HG03103 (cell line): ENCODE measurements around the gene SLC8A2.
A peak's percentile ranks its signal among the peaks of the same experiment; 100 is the strongest.
"Not testable (repeated sequence)": the region's sequence is repeated elsewhere in the genome, so short reads cannot be mapped to it uniquely, and the experiment has no call there.

Experiments
- ATAC-seq: cut with Tn5 transposase; IDR thresholded peaks from one replicate; pipeline ENCODE4 v1.9.1; 2021; ENCODE audit warnings: low read depth; ENCODE audit not compliant: unreplicated experiment

The SLC8A2 gene

GRCh38 chr19:47487551-47488515 is 16.1 kb upstream of the SLC8A2 start:
- no peak for ATAC-seq

DNA sequence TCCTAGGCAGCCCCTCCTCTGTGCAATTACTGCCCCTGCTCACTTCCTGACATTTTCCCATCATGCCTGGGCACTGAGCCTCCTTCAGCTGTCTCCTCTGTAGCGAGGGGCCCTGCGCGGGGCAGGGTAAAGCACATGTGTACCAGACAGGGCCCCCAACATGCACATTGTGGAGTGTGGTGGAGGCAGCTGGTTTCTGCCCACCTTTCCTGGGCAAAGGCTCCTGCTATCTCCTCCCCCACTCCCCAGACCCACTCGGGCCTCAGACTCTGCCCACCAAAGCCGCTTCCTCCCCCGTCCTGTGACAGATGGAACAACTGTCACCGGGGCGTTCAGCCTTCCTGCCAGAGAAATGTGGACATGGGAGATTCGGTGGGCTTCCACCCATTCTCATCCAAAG is 15.2 kb upstream of the SLC8A2 start:
- ATAC-seq: no peak

- ATAC-seq: not testable (repeated sequence)
Observed at GRCh38 chr19:47486220-47486619, 14.5 kb upstream of the SLC8A2 start.

GRCh38 chr19:47485210-47485609 is 13.5 kb upstream of the SLC8A2 start:
- ATAC-seq: no peak

DNA sequence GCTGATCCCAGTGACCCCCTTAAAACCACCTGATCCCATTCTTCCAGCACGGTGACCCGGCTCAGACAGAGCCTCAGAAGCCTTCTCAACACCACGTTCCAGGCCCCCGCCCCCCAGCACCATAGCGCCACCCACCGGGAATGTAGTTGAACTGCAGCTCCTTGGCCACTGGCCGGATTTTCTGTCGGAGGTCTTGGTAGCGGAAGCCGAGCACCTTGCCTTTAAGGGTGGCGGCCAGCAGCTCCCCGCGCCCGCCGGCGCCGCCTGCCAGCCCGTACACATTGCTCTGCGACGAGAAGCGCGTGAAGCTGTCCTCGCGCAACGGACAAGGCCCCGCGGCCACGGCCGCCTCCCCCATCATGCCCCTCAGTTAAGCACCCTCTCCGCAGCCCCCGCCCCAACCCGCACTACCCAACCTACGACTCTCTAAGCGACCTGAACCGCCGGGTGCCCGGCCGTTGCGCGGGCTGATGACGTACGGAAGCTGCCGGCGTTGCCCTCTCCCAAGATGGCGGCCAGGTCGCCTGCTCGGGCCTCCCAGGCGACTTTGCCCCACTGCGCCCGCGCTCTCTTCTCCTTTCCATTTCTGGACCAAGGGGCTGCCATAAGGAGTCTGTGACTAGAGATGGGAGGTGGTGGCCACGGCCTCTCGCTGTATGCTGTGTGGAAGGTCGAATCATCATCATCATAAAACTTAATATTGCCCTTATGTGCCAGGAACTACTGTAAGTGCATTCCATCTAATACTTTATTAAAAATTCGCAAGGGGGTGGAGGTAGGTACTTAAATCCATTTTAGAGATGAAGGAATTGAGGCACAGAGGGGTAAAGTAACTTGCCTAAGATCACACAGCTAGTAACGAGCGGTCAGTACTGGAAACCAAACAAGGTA is 12.4 kb upstream of the SLC8A2 start, which contains the start of gene KPTN:
Gene KPTN (minus strand): TSS at position 420 of the 891 bp plus-strand sequence. CDS start 59 bp downstream, at position 361.
- peak; percentile 63 for ATAC-seq

DNA sequence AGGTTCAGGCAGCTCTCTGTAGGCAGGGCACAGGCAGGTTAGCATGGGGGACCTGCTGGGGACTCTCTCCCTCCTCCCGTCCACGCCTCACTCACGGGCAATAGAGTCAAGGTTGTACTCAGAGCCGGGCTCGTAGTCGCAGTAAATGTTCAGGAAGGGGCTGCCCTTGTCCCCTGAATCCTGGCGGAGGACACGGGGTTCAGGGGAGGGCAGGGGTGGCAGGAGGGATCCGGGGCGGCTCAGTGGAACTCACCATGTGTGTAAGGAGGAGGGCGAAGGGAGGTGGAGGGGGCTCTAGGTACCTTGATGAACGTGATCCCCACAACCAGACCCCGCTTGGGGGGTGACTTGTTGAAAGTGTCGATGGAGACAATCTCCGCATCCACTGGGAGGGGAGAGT is 11.5 kb upstream of the SLC8A2 start:
- ATAC-seq: no peak

DNA sequence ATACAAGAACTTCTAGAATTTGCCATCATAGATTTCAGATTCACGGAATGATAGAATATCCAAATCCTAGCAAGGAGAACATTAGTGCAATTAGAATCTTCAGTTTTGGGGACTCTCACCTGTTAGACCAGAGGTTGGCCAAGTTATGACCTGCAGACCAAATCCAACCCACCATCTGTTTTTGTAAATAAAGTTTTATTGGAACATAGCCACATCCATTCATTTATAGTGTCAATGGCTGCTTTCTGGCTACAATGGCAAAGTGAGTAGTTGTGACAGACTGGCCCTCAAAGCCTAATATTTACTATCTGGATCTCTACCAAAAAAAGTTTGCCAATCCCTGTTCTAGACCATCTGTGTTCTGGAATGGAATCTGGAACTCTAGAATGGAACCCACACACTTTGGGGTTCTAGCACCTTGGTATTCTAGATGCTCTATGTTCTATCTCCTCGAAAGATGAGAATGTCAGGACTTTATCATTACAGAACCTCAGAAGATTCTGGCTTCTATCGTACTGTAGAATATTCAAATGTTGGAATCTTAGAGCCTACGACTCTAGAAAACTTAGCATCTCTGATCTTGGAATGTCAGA is 9.9 kb upstream of the SLC8A2 start:
- no peak for ATAC-seq

DNA sequence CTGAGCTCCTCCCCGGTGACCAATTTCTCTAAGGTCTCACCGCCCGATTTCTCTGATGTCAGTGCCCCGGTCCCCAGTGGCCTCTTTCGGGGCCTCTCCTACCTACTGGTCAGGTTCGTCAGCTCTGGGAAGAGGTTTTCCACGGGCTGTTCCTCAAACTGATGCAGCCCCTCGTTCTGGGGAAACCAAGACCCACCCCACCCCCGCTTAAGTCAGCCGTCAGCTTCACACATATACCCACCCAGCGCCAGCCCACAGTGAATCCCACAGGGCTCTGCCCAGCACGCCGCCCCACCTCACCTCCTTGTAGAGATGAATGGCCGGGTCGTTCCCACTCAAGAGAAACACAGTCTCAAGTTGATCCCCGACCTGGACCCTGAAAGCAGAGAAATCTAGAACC is 9.0 kb upstream of the SLC8A2 start:
- no peak for ATAC-seq

GRCh38 chr19:47479701-47480503 is 8.2 kb upstream of the SLC8A2 start:
- ATAC-seq: no peak

DNA sequence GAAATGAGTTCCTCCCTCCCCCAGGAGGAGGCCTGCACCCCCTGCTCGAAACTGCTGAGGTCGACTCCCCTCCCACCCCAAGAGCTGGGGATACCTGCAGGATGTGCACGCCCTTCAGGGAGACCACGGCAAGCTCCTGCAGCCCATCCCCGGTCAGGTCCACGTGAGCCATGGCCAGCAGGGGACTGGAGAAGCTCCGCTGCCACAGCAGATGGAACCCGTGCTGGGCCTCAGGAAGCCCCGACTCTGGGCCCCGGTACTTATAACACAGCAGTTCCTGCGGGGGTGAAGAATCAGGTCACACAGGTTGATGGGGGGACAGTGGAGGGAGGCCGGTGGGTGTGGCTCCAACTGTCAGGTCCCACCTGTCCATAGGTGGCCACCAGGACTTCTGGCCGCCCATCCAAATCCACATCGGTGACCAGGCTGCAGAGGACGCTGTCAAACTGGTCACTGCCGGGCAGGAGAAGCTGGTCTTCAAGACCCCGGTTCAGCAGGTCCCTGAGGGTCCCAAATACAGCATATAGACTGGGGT is 4.8 kb upstream of the SLC8A2 start:
- ATAC-seq: no peak

DNA sequence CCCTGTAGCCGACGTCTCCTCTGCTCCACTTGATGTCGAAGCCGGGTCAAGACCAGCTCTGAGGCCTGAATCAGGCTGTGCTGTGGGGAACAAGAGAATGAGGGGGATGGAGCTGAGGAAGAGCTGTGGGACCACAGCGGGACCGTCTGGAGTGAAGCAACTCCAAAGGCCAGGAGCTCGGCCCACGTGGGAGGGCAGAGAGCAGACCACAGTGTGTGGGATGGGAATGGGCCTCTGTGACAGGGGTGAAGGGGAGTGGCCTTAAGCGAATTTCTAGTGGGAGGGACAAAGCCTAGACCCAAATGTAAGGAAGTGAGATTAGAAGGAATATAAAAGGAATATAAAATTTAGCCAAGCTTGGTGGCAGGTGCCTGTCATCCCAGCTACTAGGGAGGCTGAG is 3.8 kb upstream of the SLC8A2 start:
- no peak for ATAC-seq

GRCh38 chr19:47473336-47473735 is 1.6 kb upstream of the SLC8A2 start:
- no peak for ATAC-seq

GRCh38 chr19:47471381-47471732 is 336 bp downstream of the SLC8A2 start:
- no peak for ATAC-seq

GRCh38 chr19:47470447-47471195 is 1.1 kb downstream of the SLC8A2 start:
- ATAC-seq: no peak

DNA sequence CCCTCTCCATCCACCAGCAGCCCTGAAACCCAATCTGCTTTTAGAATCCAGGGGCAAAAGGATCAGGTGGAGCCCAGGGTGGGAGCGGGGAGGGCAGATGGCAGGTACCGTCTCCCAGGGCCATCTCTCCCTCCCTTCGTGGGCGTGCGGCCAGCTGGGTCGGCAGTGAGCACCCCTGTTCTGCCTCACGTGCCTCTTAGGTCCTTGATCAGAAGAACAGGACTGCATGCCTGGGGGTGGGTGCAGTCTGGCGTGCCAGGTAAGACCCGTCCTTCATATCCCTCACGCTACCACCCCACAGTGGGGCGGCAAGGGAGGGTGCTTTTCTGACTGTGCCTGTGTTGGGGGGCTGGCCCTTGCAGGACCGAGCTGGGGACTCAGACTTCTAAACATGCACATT is 2.0 kb downstream of the SLC8A2 start:
- ATAC-seq: no peak

- no peak for ATAC-seq
Observed at GRCh38 chr19:47469363-47469700, 2.4 kb downstream of the SLC8A2 start.

DNA sequence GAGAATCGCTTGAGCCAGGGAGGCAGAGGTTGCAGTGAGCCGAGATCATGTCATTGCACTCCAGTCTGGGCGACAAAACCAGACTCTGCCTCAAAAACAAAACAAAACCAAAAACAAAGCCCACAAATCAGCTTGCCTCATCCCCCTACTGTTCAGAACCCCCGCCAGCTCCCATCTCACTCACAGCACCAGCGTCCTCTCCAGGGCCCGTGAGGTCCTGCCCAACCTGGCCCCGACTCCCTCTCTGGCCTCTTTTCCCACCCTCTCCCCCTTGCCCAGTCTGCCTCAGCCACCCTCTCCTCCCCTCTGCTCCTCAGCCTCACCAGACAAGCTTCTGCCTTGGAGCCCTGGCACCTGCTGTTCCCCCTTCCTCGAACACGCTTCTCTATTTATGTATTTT is 3.8 kb downstream of the SLC8A2 start:
- no peak for ATAC-seq

GRCh38 chr19:47465957-47466356 is 5.7 kb downstream of the SLC8A2 start:
- ATAC-seq: no peak

DNA sequence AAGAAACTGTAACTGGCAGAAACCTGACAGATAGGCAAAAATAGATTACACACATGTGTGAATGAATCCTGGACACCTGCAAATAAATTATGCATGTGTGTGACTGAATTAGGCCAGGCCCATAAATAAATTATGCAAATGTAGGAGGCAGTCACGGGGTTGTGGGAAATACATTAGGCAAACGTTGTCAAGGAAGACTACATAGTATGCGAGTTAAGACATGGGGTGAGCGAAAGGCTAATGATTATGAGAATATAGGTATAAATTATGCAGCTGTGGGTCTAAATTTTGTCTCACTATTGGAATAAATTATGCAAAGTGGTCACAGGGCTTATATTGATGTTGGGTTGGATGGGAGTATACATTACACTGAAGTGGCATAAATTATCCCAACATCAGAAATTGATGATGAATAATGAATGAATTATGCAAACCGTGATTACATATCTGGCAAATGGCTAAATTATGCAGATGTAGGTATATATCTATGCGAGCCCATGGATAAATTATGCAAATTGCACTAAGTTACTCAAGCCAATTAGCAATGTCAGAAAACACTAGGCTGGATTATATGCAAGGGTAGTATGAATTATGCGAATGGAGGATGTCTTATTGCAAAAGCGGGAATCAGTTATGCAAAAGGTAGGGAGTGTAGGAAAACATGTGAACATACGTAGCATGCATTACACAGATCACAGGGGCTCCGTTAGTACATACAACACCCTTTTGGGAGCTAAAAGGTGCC is 6.8 kb downstream of the SLC8A2 start:
- ATAC-seq: no peak
